Measurements from ENCODE around the gene SDC4.

- TF ChIP-seq POLR2A (IDR thresholded peaks at IDR 0.05; ENCODE audit: low read length) = no peak
- TF ChIP-seq GATA1 (IDR thresholded peaks at IDR 0.05; ENCODE audit: low read depth, low read length) = no peak
Observed at GRCh38 chr20:45293041-45294002, 54.9 kb downstream of the SDC4 start.

All from erythroblast (primary cell).